Fibroblast of peridontal ligament (primary cell): ENCODE data around the gene TTYH3.
A peak's percentile ranks its signal among the peaks of the same experiment; 100 is the strongest.
"Not testable (repeated sequence)": the region's sequence is repeated elsewhere in the genome, so short reads cannot be mapped to it uniquely, and the experiment has no call there.

Experiments
- DNase-seq: peaks from one replicate; pipeline ENCODE4 v3.0.0-alpha.2; 2010; ENCODE audit errors: extremely low read depth

Gene TTYH3

GRCh38 chr7:2688409-2689342 is 56.9 kb downstream of the TTYH3 start:
- peak; percentile 26 for DNase-seq

- DNase-seq = no peak
Measured at GRCh38 chr7:2689343-2689847, 57.6 kb downstream of the TTYH3 start.

- no peak for DNase-seq
Measured at GRCh38 chr7:2689951-2690705, 58.3 kb downstream of the TTYH3 start.

GRCh38 chr7:2691011-2691707 is 59.4 kb downstream of the TTYH3 start:
- DNase-seq = no peak

GRCh38 chr7:2691932-2692439 is 60.2 kb downstream of the TTYH3 start:
- DNase-seq = not testable (repeated sequence)

GRCh38 chr7:2692543-2692942 is 60.8 kb downstream of the TTYH3 start:
- no peak for DNase-seq

GRCh38 chr7:2693420-2694121 is 61.8 kb downstream of the TTYH3 start:
- DNase-seq = not testable (repeated sequence)

- DNase-seq = not testable (repeated sequence)
Measured at GRCh38 chr7:2694122-2694436, 62.3 kb downstream of the TTYH3 start.

GRCh38 chr7:2698581-2699288 is 66.9 kb downstream of the TTYH3 start:
- no peak for DNase-seq

GRCh38 chr7:2699289-2699620 is 67.5 kb downstream of the TTYH3 start:
- no peak for DNase-seq

GRCh38 chr7:2700141-2700850 is 68.5 kb downstream of the TTYH3 start:
- DNase-seq = no peak

- DNase-seq = no peak
Measured at GRCh38 chr7:2701424-2701823, 69.6 kb downstream of the TTYH3 start.

GRCh38 chr7:2701832-2702593 is 70.2 kb downstream of the TTYH3 start:
- DNase-seq = peak; percentile 44

- no peak for DNase-seq
Measured at GRCh38 chr7:2702594-2702957, 70.8 kb downstream of the TTYH3 start.

GRCh38 chr7:2705371-2706096 is 73.7 kb downstream of the TTYH3 start:
- no peak for DNase-seq

GRCh38 chr7:2706685-2707126 is 74.9 kb downstream of the TTYH3 start:
- no peak for DNase-seq

GRCh38 chr7:2707481-2707880 is 75.7 kb downstream of the TTYH3 start:
- DNase-seq = no peak

- DNase-seq = no peak
Measured at GRCh38 chr7:2708041-2708440, 76.3 kb downstream of the TTYH3 start.
